ENCODE results near the gene GAS7.

Gene GAS7

DNA sequence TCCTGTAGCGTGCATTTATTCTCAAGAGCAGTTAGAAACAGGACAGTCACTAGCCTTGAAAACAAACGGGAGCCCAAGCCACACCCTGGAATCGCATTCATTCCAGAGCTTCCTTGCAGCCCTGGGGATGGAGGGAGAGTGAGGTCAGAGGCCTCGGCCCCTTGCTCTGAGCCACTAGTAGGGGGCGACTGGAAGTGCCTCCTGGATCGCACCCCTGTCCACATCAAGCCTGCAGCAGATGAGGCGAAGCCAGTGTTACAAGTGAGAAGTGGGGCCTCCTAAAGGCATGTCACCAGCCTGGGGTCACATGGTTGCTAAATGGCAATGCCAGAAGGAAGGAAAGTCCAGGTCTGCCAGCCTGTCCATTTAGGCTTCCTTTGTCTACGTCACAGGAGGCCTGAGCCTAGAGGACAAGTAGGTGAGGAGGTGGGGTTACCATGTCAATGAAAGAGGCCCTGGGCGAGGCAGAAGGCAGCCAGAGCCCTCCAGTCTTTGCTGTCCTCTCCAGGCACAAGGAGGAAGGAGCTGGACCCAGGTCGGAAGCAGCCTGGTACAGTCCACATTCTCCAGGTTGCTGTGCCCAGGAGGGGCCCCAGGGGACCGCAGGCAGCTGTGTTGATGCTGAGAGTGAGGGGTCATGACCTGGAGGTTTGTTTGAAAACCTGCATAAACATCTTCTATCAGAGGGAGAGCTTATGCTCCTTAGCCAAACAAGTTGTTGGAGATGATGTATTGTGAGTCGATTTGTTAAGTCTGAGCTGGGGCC is 290.3 kb downstream of the GAS7 start:
- H3K4me3 ChIP-seq (ENCODE audit: low read depth, low read length): no peak overlapping the region
- TF ChIP-seq, protein P1, sequence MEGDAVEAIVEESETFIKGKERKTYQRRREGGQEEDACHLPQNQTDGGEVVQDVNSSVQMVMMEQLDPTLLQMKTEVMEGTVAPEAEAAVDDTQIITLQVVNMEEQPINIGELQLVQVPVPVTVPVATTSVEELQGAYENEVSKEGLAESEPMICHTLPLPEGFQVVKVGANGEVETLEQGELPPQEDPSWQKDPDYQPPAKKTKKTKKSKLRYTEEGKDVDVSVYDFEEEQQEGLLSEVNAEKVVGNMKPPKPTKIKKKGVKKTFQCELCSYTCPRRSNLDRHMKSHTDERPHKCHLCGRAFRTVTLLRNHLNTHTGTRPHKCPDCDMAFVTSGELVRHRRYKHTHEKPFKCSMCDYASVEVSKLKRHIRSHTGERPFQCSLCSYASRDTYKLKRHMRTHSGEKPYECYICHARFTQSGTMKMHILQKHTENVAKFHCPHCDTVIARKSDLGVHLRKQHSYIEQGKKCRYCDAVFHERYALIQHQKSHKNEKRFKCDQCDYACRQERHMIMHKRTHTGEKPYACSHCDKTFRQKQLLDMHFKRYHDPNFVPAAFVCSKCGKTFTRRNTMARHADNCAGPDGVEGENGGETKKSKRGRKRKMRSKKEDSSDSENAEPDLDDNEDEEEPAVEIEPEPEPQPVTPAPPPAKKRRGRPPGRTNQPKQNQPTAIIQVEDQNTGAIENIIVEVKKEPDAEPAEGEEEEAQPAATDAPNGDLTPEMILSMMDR (IDR thresholded peaks at IDR 0.05; ENCODE audit: low read depth, low read length): no peak

- no peak overlapping the region for H3K4me3 ChIP-seq (ENCODE audit: low read depth, low read length)
- TF ChIP-seq, protein P1 (IDR thresholded peaks at IDR 0.05; ENCODE audit: low read depth, low read length): no peak
These were observed 291.3 kb downstream of the GAS7 start for GRCh38 chr17:9907131-9907530.

- H3K4me3 ChIP-seq (ENCODE audit: low read depth, low read length): no peak overlapping the region
- TF ChIP-seq, protein P1 (IDR thresholded peaks at IDR 0.05; ENCODE audit: low read depth, low read length): no peak
These were observed 291.8 kb downstream of the GAS7 start for GRCh38 chr17:9906616-9907015.

DNA sequence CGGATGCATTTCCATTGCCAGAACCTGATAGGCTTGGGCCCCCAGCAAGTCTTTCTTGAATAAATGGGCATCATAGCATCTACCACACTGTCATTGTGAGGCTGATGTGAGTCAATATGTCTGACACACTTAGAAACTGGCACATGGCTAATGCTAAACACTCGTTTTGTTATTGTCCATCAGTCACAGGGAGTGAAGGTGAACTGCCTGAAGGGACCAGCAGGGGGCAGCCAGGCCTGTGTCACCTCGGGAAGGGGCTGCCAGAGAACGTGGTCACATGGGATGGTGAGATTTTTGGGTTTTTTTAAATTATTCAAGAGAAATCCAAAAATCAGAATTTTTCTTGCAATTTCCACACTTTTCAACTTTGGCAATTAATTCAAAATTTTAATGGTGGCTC is 292.5 kb downstream of the GAS7 start:
- H3K4me3 ChIP-seq (ENCODE audit: low read depth, low read length): no peak overlapping the region
- TF ChIP-seq, protein P1 (IDR thresholded peaks at IDR 0.05; ENCODE audit: low read depth, low read length): peak; percentile 70

GRCh38 chr17:9905078-9905415 is 293.4 kb downstream of the GAS7 start, which contains the start of gene RCVRN:
RCVRN (minus strand) TSS chr17:9905271; CDS start chr17:9905180, 91 bp downstream.
- TF ChIP-seq, protein P1 (IDR thresholded peaks at IDR 0.05; ENCODE audit: low read depth, low read length): no peak
- H3K4me3 ChIP-seq (ENCODE audit: low read depth, low read length): no peak within 1 kb of the TSS

- no peak overlapping the region for H3K4me3 ChIP-seq (ENCODE audit: low read depth, low read length)
- TF ChIP-seq, protein P1 (IDR thresholded peaks at IDR 0.05; ENCODE audit: low read depth, low read length): no peak
These were observed 293.9 kb downstream of the GAS7 start for GRCh38 chr17:9904277-9905077.

DNA sequence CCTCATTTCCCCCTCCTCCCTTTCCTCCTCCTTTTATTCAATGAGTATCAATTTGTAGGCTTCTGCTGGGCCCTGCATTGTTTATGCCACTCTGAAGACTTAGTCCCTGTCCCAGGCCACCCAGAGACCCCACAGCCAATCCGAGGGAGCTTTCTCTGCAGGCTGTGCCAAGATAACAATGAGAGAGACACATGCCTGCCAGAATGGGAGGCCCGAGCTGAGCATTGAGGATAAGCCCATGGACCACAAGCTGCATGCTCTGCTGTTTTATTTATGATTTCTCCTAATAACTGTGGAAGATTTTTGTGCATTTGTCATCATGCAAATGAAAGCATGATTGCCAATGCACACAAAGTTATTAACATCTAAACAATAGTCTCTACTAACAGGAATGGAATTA is 296.3 kb downstream of the GAS7 start:
- TF ChIP-seq, protein P1 (IDR thresholded peaks at IDR 0.05; ENCODE audit: low read depth, low read length): no peak
- no peak overlapping the region for H3K4me3 ChIP-seq (ENCODE audit: low read depth, low read length)
